ENCODE results near the gene CDC42EP5. TPM values are rescaled to one million over a fixed set of nuclear protein-coding genes. Genes with fewer than 3 reads are reported as not detected.

CDC42EP5 gene
- total RNA-seq, 2 experiments from 2014 or later, result not detected

DNA sequence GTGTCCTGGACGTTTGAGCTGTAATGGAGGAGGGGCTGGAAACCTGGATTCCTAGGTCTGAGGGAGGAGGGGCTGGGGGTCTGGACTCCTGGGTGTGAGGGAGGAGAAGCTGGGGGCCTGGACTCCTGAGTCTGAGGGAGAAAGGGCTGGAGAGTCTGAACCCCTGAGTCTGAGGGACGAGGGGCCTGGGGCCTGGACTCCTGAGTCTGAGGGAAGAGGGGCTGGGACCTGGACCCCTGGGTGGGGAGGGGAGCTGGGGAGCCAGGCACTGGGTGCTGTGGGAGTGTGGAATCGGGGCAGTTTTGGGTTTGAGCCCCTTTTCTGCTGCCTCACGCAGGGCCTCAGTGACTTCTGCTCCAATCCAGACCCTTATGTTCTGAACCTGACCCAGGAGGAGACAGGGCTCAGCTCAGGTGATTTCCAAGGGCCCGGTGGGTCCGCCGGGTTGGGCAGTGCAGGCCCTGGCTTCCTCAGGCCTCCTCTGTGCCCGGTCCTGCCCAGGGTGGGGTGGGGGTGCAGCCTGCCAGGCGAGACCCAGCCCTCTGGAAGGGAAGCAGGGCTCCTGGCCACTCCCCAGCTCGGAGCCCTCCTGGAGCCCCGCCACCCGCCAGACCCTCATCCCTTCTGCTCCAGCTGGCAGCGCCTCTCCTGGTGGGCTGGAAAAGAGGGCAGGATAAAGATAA is 43.4 kb downstream of the CDC42EP5 start:
- Histone ChIP-seq H3K27ac (ENCODE audit: low read depth, low read length, poor library complexity, severe bottlenecking) (no peak overlapping the region), H3K4me2 (ENCODE audit: low read length) (no peak overlapping the region), H3K36me3 (ENCODE audit: insufficient read depth, low read length) (no peaks in the 10 kb centered on the region), H4K20me1 (ENCODE audit: insufficient read depth, low read length) (no peaks in the 10 kb centered on the region), H3K9me2 (ENCODE audit: insufficient read depth, low read length) (no peaks in the 10 kb centered on the region), H2AFZ (ENCODE audit: low read length) (no peak overlapping the region), H3K4me3 (ENCODE audit: low read depth, low read length, poor library complexity, severe bottlenecking) (no peak overlapping the region), H3K4me1 (ENCODE audit: insufficient read depth, low read length, poor library complexity, severe bottlenecking) (peaks cover under 1% of the 10 kb centered on the region), H3K79me2 (ENCODE audit: insufficient read depth, low read depth, low read length) (no peaks in the 10 kb centered on the region), H3K9me3 (ENCODE audit: low read length) (no peaks in the 10 kb centered on the region)
- TF ChIP-seq, protein P1, sequence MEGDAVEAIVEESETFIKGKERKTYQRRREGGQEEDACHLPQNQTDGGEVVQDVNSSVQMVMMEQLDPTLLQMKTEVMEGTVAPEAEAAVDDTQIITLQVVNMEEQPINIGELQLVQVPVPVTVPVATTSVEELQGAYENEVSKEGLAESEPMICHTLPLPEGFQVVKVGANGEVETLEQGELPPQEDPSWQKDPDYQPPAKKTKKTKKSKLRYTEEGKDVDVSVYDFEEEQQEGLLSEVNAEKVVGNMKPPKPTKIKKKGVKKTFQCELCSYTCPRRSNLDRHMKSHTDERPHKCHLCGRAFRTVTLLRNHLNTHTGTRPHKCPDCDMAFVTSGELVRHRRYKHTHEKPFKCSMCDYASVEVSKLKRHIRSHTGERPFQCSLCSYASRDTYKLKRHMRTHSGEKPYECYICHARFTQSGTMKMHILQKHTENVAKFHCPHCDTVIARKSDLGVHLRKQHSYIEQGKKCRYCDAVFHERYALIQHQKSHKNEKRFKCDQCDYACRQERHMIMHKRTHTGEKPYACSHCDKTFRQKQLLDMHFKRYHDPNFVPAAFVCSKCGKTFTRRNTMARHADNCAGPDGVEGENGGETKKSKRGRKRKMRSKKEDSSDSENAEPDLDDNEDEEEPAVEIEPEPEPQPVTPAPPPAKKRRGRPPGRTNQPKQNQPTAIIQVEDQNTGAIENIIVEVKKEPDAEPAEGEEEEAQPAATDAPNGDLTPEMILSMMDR (conservative IDR thresholded peaks at IDR 0.05; ENCODE audit: low read length), result no peak
- TF ChIP-seq EZH2phosphoT487 (IDR thresholded peaks at IDR 0.05; ENCODE audit: borderline replicate concordance, low read depth, low read length), result no peak
- ChIA-PET POLR2A (no interaction called here), CTCF (ENCODE audit: unreplicated experiment) (no interaction called here)
- intact Hi-C loops (cut with micrococcal nuclease; ENCODE audit: unreplicated experiment), result no loop called here
- no peak for DNase-seq (ENCODE audit: low spot score)
- no TSS peak for BruUV-seq (replicated peaks)

DNA sequence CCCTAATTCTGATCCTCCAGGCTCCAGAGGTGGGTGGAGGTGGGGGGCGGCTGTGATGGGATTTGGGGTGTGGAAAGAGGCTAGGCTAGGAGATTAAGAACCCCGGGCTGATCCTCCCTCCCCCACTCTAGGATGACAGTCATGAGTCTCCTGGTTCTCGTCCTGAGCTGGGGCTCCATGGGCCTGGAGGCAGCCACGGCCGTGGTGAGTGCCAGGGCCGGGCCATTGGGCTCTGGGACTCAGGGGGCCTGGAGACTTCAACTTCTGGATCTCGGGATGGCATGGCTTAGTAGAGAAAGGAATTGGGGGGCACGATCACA is 44.0 kb downstream of the CDC42EP5 start:
- no TSS peak for BruUV-seq (replicated peaks)
- H3K4me3 ChIP-seq (ENCODE audit: low read depth, low read length, poor library complexity, severe bottlenecking), result no peak overlapping the region
- H3K9me3 ChIP-seq (ENCODE audit: low read length), result no peaks in the 10 kb centered on the region
- POLR2A ChIA-PET, result no interaction called here
- no peaks in the 10 kb centered on the region for H3K79me2 ChIP-seq (ENCODE audit: insufficient read depth, low read depth, low read length)
- TF ChIP-seq, protein P1 (conservative IDR thresholded peaks at IDR 0.05; ENCODE audit: low read length), result no peak
- no peak for TF ChIP-seq EZH2phosphoT487 (IDR thresholded peaks at IDR 0.05; ENCODE audit: borderline replicate concordance, low read depth, low read length)
- H3K4me1 ChIP-seq (ENCODE audit: insufficient read depth, low read length, poor library complexity, severe bottlenecking), result no peaks in the 10 kb centered on the region
- no peak overlapping the region for H3K4me2 ChIP-seq (ENCODE audit: low read length)
- H3K27ac ChIP-seq (ENCODE audit: low read depth, low read length, poor library complexity, severe bottlenecking), result no peak overlapping the region
- no peaks in the 10 kb centered on the region for H3K36me3 ChIP-seq (ENCODE audit: insufficient read depth, low read length)
- no peaks in the 10 kb centered on the region for H3K9me2 ChIP-seq (ENCODE audit: insufficient read depth, low read length)
- H2AFZ ChIP-seq (ENCODE audit: low read length), result no peak overlapping the region
- CTCF ChIA-PET (ENCODE audit: unreplicated experiment), result no interaction called here
- intact Hi-C loops (cut with micrococcal nuclease; ENCODE audit: unreplicated experiment), result no loop called here
- no peak for DNase-seq (ENCODE audit: low spot score)
- H4K20me1 ChIP-seq (ENCODE audit: insufficient read depth, low read length), result no peaks in the 10 kb centered on the region

DNA sequence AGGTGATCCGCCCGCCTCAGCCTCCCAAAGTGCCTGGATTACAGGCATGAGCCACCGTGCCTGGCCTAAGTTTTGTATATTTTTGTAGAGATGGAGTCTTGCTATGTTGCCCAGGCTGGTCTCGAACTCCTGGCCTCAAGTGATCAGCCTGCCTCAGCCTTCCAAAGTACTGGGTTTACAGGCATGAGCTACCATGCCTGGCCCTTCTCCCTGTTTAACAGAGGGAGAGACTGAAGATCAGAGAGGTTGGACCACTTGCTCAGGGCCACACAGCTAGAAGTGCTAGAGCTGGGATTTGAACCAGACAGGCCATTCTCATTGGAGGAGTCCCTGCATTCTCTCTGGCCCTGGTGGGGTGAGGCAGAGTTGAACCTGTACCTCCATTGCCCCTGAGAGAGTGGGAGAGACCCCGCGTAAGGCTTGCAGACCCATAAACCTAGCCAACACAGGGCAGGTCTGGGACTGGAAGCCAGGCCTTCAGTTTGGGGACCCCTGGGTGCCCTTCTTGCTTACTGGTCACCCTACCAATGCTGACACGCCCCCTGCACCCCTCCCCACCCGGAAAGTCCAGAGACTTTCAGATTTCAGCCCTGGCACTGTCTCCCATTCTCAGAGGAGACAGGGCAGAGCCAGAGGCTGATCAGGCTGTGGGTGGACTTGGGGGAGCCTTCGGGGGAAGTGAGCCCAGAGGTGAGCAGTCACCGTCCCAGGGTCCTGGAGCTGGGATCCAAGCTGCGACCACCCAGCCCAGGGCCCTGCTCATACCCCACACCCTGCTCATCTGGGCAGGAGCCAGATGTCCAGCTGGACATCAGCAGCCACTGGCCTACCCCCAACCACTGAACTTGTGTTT is 44.5 kb downstream of the CDC42EP5 start:
- Histone ChIP-seq H3K4me1 (ENCODE audit: insufficient read depth, low read length, poor library complexity, severe bottlenecking) (no peaks in the 10 kb centered on the region), H3K4me3 (ENCODE audit: low read depth, low read length, poor library complexity, severe bottlenecking) (no peak overlapping the region), H2AFZ (ENCODE audit: low read length) (no peak overlapping the region), H4K20me1 (ENCODE audit: insufficient read depth, low read length) (no peaks in the 10 kb centered on the region), H3K9me2 (ENCODE audit: insufficient read depth, low read length) (no peaks in the 10 kb centered on the region), H3K9me3 (ENCODE audit: low read length) (no peaks in the 10 kb centered on the region), H3K79me2 (ENCODE audit: insufficient read depth, low read depth, low read length) (no peaks in the 10 kb centered on the region), H3K27ac (ENCODE audit: low read depth, low read length, poor library complexity, severe bottlenecking) (no peak overlapping the region), H3K4me2 (ENCODE audit: low read length) (no peak overlapping the region), H3K36me3 (ENCODE audit: insufficient read depth, low read length) (no peaks in the 10 kb centered on the region)
- no peak for DNase-seq (ENCODE audit: low spot score)
- CTCF ChIA-PET (ENCODE audit: unreplicated experiment), result no interaction called here
- POLR2A ChIA-PET, result no interaction called here
- intact Hi-C loops (cut with micrococcal nuclease; ENCODE audit: unreplicated experiment), result no loop called here
- BruUV-seq (replicated peaks), result no TSS peak
- TF ChIP-seq, protein P1 (conservative IDR thresholded peaks at IDR 0.05; ENCODE audit: low read length), result no peak
- TF ChIP-seq EZH2phosphoT487 (IDR thresholded peaks at IDR 0.05; ENCODE audit: borderline replicate concordance, low read depth, low read length), result no peak

Data from OCI-LY7 (cell line).